ENCODE results near the gene PDE4D.

DNA sequence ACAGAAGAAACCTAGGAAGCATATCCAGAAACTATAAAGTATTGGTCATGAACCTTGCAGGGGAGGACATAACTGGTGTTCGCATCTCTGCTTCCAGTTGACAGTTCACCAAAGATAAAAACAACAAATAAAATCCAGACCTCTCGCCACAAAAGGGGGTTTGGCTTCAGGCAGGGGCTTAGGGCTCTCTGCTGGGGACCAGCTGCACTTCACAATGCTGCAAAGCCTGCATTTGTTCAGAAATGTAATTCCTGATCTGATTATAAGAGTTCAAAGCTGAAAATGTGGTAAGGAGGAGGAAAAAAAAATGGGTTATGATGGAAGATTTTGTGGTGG lies 79.0 kb downstream of the PDE4D start:
- TF ChIP-seq, protein P1, sequence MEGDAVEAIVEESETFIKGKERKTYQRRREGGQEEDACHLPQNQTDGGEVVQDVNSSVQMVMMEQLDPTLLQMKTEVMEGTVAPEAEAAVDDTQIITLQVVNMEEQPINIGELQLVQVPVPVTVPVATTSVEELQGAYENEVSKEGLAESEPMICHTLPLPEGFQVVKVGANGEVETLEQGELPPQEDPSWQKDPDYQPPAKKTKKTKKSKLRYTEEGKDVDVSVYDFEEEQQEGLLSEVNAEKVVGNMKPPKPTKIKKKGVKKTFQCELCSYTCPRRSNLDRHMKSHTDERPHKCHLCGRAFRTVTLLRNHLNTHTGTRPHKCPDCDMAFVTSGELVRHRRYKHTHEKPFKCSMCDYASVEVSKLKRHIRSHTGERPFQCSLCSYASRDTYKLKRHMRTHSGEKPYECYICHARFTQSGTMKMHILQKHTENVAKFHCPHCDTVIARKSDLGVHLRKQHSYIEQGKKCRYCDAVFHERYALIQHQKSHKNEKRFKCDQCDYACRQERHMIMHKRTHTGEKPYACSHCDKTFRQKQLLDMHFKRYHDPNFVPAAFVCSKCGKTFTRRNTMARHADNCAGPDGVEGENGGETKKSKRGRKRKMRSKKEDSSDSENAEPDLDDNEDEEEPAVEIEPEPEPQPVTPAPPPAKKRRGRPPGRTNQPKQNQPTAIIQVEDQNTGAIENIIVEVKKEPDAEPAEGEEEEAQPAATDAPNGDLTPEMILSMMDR (IDR thresholded peaks at IDR 0.05), result no peak
- TF ChIP-seq POLR2A (IDR thresholded peaks at IDR 0.05), result no peak
